Mucosa of descending colon (tissue), 3 donors: ENCODE results near the gene CLDN1. TPM values are rescaled to one million over a fixed set of nuclear protein-coding genes. Genes with fewer than 3 reads are reported as not detected.

Experiments used
- ATAC-seq: fragments of 200-7000 bp; cut with Tn5 transposase; one replicate; pipeline ENCODE4 v1.9.1; 2020; ENCODE audit warnings: mild to moderate bottlenecking, moderate library complexity
- DNase-seq, 3 donors: peaks; one replicate each; pipeline ENCODE4 v3.0.0-alpha.2; 2020
- H3K36me3 ChIP-seq: fragments of 200-600 bp; one replicate; pipeline ENCODE4 v1.8.0; 2021; ENCODE audit warnings: low read depth, mild to moderate bottlenecking
- H3K4me1 ChIP-seq: fragments of 200-600 bp; one replicate; pipeline ENCODE4 v1.8.0; 2021; ENCODE audit warnings: low read depth, mild to moderate bottlenecking
- H3K4me3 ChIP-seq: fragments of 200-600 bp; one replicate; pipeline ENCODE4 v1.8.0; 2021; ENCODE audit warnings: mild to moderate bottlenecking
- H3K9me3 ChIP-seq: fragments of 200-600 bp; one replicate; pipeline ENCODE4 v1.8.0; 2021; ENCODE audit warnings: mild to moderate bottlenecking
- CTCF ChIP-seq: fragments of 200-600 bp; IDR thresholded peaks from one replicate; pipeline ENCODE4 v1.8.0; 2022; ENCODE audit warnings: antibody characterized with exemption, mild to moderate bottlenecking
- intact Hi-C, 2 donors: fragments of 100-400 bp; cut with DNase I in 1 of 2; cut with micrococcal nuclease in 1 of 2; formaldehyde crosslinking; loops; one replicate each; pipeline versions ENCODE4 v1.11.0 to v1.11.1; 2022; cut with DNase I, micrococcal nuclease
- long read RNA-seq, 2 donors: library from polyadenylated mRNA; unstranded; transcript quantifications; one replicate each; pipeline ENCODE4 v2.0.0, GENCODE V29; 2019 to 2021
- total RNA-seq, 3 donors: library from RNA; stranded (reverse); fragmentation: NEBNext Ultra II Directional in 2 of 3; extraction: Animal tissue kit (Norgen Biotek cat#: 25700) in 2 of 3; gene quantifications; one replicate each; pipeline versions ENCODE4 v1.2.1 to v1.2.4, GENCODE V29; 2021 to 2023
- donor health status: DM: no; HTN: no; CAD: no; lungs with moderate emphysema.
- donor health status: DM: no; HTN: no; CAD: no.
- donor health status: DM: no; HTN: yes; CAD: no.

CLDN1 gene
- 1 to 10 TPM in 1 of 3 donors, under 1 TPM in 2; 0.57 to 4.3 (median 0.78) TPM for total RNA-seq
- long read RNA-seq, donor 1: 0 reads
- long read RNA-seq, donor 2: 0 reads

- intact Hi-C loops: loop anchor here (2.0 to 10.0 kb wide), 5 partner anchors 95 to 367 kb away; no protein-coding TSS in a partner anchor
- Histone ChIP-seq H3K9me3 (no peaks in the 10 kb centered on the region), H3K4me1 (peaks cover 9% of the 10 kb centered on the region), H3K36me3 (no peaks in the 10 kb centered on the region), H3K4me3 (no peak within 1 kb of the TSS)
- peak; percentile 82 to 87 (median 84) for DNase-seq
- peak; percentile 80 for TF ChIP-seq CTCF
- peak; percentile 93 for ATAC-seq
These were observed at the start of gene CLDN1 for GRCh38 chr3:190321789-190322603. CLDN1 (minus strand) TSS chr3:190322446; CDS start chr3:190322206, 240 bp downstream.

- Histone ChIP-seq H3K9me3 (no peaks in the 10 kb centered on the region), H3K4me1 (no peaks in the 10 kb centered on the region), H3K4me3 (no peak overlapping the region), H3K36me3 (no peaks in the 10 kb centered on the region)
- no peak for DNase-seq
- no peak for ATAC-seq
- intact Hi-C loops: no loop called here
- no peak for TF ChIP-seq CTCF
These were observed 48.9 kb upstream of the CLDN1 start for GRCh38 chr3:190371152-190371551.

- Histone ChIP-seq H3K4me1 (no peaks in the 10 kb centered on the region), H3K9me3 (no peaks in the 10 kb centered on the region), H3K4me3 (no peak overlapping the region), H3K36me3 (no peaks in the 10 kb centered on the region)
- DNase-seq: no peak
- ATAC-seq: no peak
- intact Hi-C loops: no loop called here
- no peak for TF ChIP-seq CTCF
These were observed 48.1 kb upstream of the CLDN1 start for GRCh38 chr3:190370369-190370768.

- no peak overlapping the region for H3K4me3 ChIP-seq
- no peaks in the 10 kb centered on the region for H3K36me3 ChIP-seq
- ATAC-seq (no peak), DNase-seq (no peak)
- intact Hi-C loops: no loop called here
- H3K4me1 ChIP-seq: no peaks in the 10 kb centered on the region
- no peak for TF ChIP-seq CTCF
- H3K9me3 ChIP-seq: no peaks in the 10 kb centered on the region
These were observed 47.5 kb upstream of the CLDN1 start for GRCh38 chr3:190369668-190370295.

GRCh38 chr3:190368881-190369280 is 46.6 kb upstream of the CLDN1 start:
- Histone ChIP-seq H3K4me1 (no peaks in the 10 kb centered on the region), H3K36me3 (no peaks in the 10 kb centered on the region), H3K4me3 (no peak overlapping the region), H3K9me3 (no peaks in the 10 kb centered on the region)
- no peak for DNase-seq
- intact Hi-C loops: no loop called here
- no peak for ATAC-seq
- TF ChIP-seq CTCF: no peak
